Suprapubic skin (tissue), 3 donors: Measurements from ENCODE around the gene FSTL4.

Source experiments
- POLR2AphosphoS5 ChIP-seq, 3 donors: sonication (generic); formaldehyde crosslinking; IDR thresholded peaks; one replicate each; pipeline ENCODE4 v1.6.1; 2017; ENCODE audit warnings: antibody characterized with exemption in 3 of 3
- TF ChIP-seq, protein P1 (sequence below), 2 donors: fragments of 200-600 bp in 1 of 2; fragments of 450-650 bp in 1 of 2; sonication (generic) in 1 of 2; IDR thresholded peaks; one replicate each; pipeline ENCODE4 v1.5.1; 2016 to 2019; ENCODE audit warnings: antibody characterized with exemption in 2 of 2, mild to moderate bottlenecking in 1 of 2, moderate library complexity in 1 of 2

DNA sequence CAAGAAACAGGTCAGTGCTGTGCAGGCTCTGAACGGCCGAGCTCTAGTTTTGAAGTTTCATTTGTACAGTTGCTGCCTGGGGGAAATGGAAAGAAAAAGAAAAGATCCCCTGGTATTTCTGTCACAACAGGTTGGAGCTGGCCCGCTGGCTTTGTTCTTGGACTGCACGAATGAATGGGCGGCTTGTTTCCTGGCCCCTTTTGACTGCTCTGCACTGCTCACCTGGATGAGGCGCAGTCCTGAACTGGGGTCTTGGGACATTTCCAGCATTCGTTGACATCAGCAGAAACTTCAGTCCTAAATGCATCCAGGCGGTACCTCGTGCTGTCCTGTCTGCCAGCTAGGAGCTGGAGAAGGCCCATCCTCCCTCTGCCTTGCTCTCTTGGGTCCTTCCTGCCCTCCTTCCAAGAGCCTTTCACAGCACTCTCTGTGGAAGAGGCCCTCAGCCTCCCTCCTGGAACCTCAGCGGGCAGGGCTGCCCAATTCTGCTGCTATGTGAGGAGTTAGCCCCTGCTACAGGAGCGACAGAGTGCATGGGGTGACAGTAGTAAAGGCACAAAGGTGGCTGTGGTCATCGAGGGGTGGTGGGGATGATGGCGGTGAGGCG is 189.2 kb downstream of the FSTL4 start:
- TF ChIP-seq POLR2AphosphoS5 (IDR thresholded peaks at IDR 0.05) = no peak
- TF ChIP-seq, protein P1, sequence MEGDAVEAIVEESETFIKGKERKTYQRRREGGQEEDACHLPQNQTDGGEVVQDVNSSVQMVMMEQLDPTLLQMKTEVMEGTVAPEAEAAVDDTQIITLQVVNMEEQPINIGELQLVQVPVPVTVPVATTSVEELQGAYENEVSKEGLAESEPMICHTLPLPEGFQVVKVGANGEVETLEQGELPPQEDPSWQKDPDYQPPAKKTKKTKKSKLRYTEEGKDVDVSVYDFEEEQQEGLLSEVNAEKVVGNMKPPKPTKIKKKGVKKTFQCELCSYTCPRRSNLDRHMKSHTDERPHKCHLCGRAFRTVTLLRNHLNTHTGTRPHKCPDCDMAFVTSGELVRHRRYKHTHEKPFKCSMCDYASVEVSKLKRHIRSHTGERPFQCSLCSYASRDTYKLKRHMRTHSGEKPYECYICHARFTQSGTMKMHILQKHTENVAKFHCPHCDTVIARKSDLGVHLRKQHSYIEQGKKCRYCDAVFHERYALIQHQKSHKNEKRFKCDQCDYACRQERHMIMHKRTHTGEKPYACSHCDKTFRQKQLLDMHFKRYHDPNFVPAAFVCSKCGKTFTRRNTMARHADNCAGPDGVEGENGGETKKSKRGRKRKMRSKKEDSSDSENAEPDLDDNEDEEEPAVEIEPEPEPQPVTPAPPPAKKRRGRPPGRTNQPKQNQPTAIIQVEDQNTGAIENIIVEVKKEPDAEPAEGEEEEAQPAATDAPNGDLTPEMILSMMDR (IDR thresholded peaks at IDR 0.05) = no peak
